ENCODE measurements around the gene WDR17. TPM values are rescaled to one million over a fixed set of nuclear protein-coding genes. Genes with fewer than 3 reads are reported as not detected.
A peak's percentile ranks its signal among the peaks of the same experiment; 100 is the strongest.

WDR17 gene
- total RNA-seq, 1 experiment from 2014 or later, result 1.3 TPM

- no peaks in the 10 kb centered on the region for H3K36me3 ChIP-seq (ENCODE audit: low read depth, low read length)
- ATAC-seq (peak; percentile 40), DNase-seq (peak; percentile 53)
- H3K9ac ChIP-seq (ENCODE audit: low read length), result no peak overlapping the region
- H3K9me2 ChIP-seq (replicated peaks; ENCODE audit: low read length), result no peaks in the 10 kb centered on the region
- TF ChIP-seq EZH2 (IDR thresholded peaks at IDR 0.05; ENCODE audit: low read length, unreplicated experiment), result no peak
- TF ChIP-seq CTCF (conservative IDR thresholded peaks at IDR 0.05; ENCODE audit: low read depth, low read length), result no peak
- TF ChIP-seq EZH2phosphoT487 (IDR thresholded peaks at IDR 0.05; ENCODE audit: borderline replicate concordance, low read length), result no peak
- intact Hi-C loops (cut with micrococcal nuclease), result no loop called here
- no TSS peak for BruUV-seq (replicated peaks)
- H3F3A ChIP-seq (ENCODE audit: low read length, unreplicated experiment), result no peaks in the 10 kb centered on the region
- ChIA-PET POLR2A (ENCODE audit: unreplicated experiment) (interaction anchor here (0.6 kb wide), 1 partner anchor 21 kb away, joined by 4 read pairs; no protein-coding TSS in a partner anchor), CTCF (no interaction called here)
- H4K20me1 ChIP-seq (ENCODE audit: low read length), result no peaks in the 10 kb centered on the region
- H3K4me1 ChIP-seq (ENCODE audit: insufficient read depth, low read length), result no peaks in the 10 kb centered on the region
- H2AFZ ChIP-seq (ENCODE audit: low read length), result no peak overlapping the region
- no peaks in the 10 kb centered on the region for H3K27me3 ChIP-seq (ENCODE audit: low read length)
- no peak overlapping the region for H3K27ac ChIP-seq (ENCODE audit: low read length)
- no peak overlapping the region for H3K4me3 ChIP-seq (ENCODE audit: low read length)
- no peaks in the 10 kb centered on the region for H3K9me3 ChIP-seq (ENCODE audit: low read length)
- H3K4me2 ChIP-seq (ENCODE audit: low read length), result no peak overlapping the region
- H3K79me2 ChIP-seq (ENCODE audit: low read length), result no peaks in the 10 kb centered on the region
Measured at GRCh38 chr4:176137631-176138030, 72.0 kb downstream of the WDR17 start.

DNA sequence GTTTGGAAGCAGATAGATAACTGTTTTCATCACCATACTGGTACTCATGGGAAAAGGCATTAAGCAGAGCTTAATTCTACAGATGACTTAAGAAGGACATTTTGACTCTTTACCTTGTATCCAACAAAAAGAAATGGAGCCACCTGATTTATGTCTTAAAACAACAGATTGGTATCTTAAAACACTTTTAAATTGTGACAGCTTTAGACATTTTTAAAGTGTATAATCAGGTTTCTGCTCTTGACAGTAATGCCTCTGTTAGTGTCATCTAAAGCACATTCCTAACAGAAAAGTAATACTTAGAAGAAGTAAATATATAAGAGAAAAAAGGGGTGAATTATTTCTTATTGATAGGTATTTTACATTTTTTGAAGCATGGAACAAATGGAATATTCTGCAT, 73.9 kb downstream of the WDR17 start:
- CTCF ChIA-PET, result no interaction called here
- no TSS peak for BruUV-seq (replicated peaks)
- Histone ChIP-seq H3K4me2 (ENCODE audit: low read length) (no peak overlapping the region), H4K20me1 (ENCODE audit: low read length) (no peaks in the 10 kb centered on the region), H3K79me2 (ENCODE audit: low read length) (no peaks in the 10 kb centered on the region), H3K4me3 (ENCODE audit: low read length) (no peak overlapping the region), H3K4me1 (ENCODE audit: insufficient read depth, low read length) (no peaks in the 10 kb centered on the region), H3K9me3 (ENCODE audit: low read length) (no peaks in the 10 kb centered on the region), H3F3A (ENCODE audit: low read length, unreplicated experiment) (no peaks in the 10 kb centered on the region), H3K9ac (ENCODE audit: low read length) (no peak overlapping the region), H3K27me3 (ENCODE audit: low read length) (no peaks in the 10 kb centered on the region), H3K27ac (ENCODE audit: low read length) (no peak overlapping the region), H3K9me2 (replicated peaks; ENCODE audit: low read length) (no peaks in the 10 kb centered on the region), H3K36me3 (ENCODE audit: low read depth, low read length) (no peaks in the 10 kb centered on the region), H2AFZ (ENCODE audit: low read length) (no peak overlapping the region)
- no peak for TF ChIP-seq CTCF (conservative IDR thresholded peaks at IDR 0.05; ENCODE audit: low read depth, low read length)
- no peak for TF ChIP-seq EZH2phosphoT487 (IDR thresholded peaks at IDR 0.05; ENCODE audit: borderline replicate concordance, low read length)
- TF ChIP-seq EZH2 (IDR thresholded peaks at IDR 0.05; ENCODE audit: low read length, unreplicated experiment), result no peak
- POLR2A ChIA-PET (ENCODE audit: unreplicated experiment), result no interaction called here
- DNase-seq, result no peak
- ATAC-seq, result no peak
- intact Hi-C loops (cut with micrococcal nuclease), result no loop called here

DNA sequence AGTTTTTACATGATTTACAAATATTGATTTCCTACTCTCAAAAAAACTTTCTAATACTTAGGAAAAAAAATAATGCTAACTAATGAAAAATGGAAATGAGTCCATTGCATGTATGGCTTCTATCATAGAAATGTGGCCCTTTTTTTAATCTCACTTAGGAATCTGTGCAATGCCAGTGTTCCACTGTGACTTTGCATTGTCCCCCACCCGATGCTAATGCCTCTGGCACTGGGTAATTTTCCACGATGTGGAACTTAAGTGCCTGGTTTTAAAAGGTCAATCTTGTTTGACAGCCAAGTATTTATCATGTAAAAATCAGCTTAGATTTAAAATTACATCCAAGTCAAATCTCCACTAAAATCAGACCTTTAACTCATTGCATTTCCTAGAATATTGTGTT, 76.6 kb downstream of the WDR17 start:
- H3K9me2 ChIP-seq (replicated peaks; ENCODE audit: low read length), result no peaks in the 10 kb centered on the region
- ChIA-PET CTCF (no interaction called here), POLR2A (ENCODE audit: unreplicated experiment) (interaction anchor here (0.6 kb wide), 1 partner anchor 199 kb away, joined by 8 read pairs; no protein-coding TSS in a partner anchor)
- TF ChIP-seq EZH2phosphoT487 (IDR thresholded peaks at IDR 0.05; ENCODE audit: borderline replicate concordance, low read length), result no peak
- no peak for TF ChIP-seq CTCF (conservative IDR thresholded peaks at IDR 0.05; ENCODE audit: low read depth, low read length)
- no peak for TF ChIP-seq EZH2 (IDR thresholded peaks at IDR 0.05; ENCODE audit: low read length, unreplicated experiment)
- intact Hi-C loops (cut with micrococcal nuclease), result no loop called here
- H3K9me3 ChIP-seq (ENCODE audit: low read length), result no peaks in the 10 kb centered on the region
- no peak overlapping the region for H3K4me3 ChIP-seq (ENCODE audit: low read length)
- no TSS peak for BruUV-seq (replicated peaks)
- H3K79me2 ChIP-seq (ENCODE audit: low read length), result no peaks in the 10 kb centered on the region
- no peak for ATAC-seq
- H3K4me1 ChIP-seq (ENCODE audit: insufficient read depth, low read length), result no peaks in the 10 kb centered on the region
- no peak overlapping the region for H3K4me2 ChIP-seq (ENCODE audit: low read length)
- no peaks in the 10 kb centered on the region for H3K27me3 ChIP-seq (ENCODE audit: low read length)
- H3F3A ChIP-seq (ENCODE audit: low read length, unreplicated experiment), result no peaks in the 10 kb centered on the region
- H4K20me1 ChIP-seq (ENCODE audit: low read length), result no peaks in the 10 kb centered on the region
- no peak for DNase-seq
- no peak overlapping the region for H3K9ac ChIP-seq (ENCODE audit: low read length)
- H3K36me3 ChIP-seq (ENCODE audit: low read depth, low read length), result no peaks in the 10 kb centered on the region
- H2AFZ ChIP-seq (ENCODE audit: low read length), result no peak overlapping the region
- H3K27ac ChIP-seq (ENCODE audit: low read length), result no peak overlapping the region
